Heart right ventricle (tissue), 16 donors: ENCODE results near the gene CX3CL1. TPM values are rescaled to one million over a fixed set of nuclear protein-coding genes. Genes with fewer than 3 reads are reported as not detected.
A peak's percentile ranks its signal among the peaks of the same experiment; 100 is the strongest.

ENCODE experiments used
- ATAC-seq, 8 donors: fragments of 200-7000 bp; cut with Tn5 transposase; one replicate each; pipeline ENCODE4 v1.9.1; 2020; ENCODE audit warnings: mild to moderate bottlenecking in 8 of 8, moderate library complexity in 8 of 8, moderate number of reproducible peaks in 1 of 8
- DNase-seq, 2 donors: peaks; one replicate each; pipeline ENCODE4 v3.0.0-alpha.2; 2020
- H3K27ac ChIP-seq, 10 donors: fragments of 200-600 bp; sonication (generic) in 2 of 10; one replicate each; pipeline versions ENCODE4 v1.5.0 to v1.8.0; 2020 to 2022; ENCODE audit warnings: mild to moderate bottlenecking in 3 of 10
- H3K27me3 ChIP-seq, 7 donors: fragments of 200-600 bp; one replicate each; pipeline ENCODE4 v1.8.0; 2021 to 2022; ENCODE audit warnings: mild to moderate bottlenecking in 2 of 7
- H3K36me3 ChIP-seq, 9 donors: fragments of 200-600 bp; sonication (generic) in 1 of 9; one replicate each; pipeline versions ENCODE4 v1.5.0 to v1.8.0; 2020 to 2022; ENCODE audit warnings: mild to moderate bottlenecking in 2 of 9
- H3K4me1 ChIP-seq, 9 donors: fragments of 200-600 bp; sonication (generic) in 1 of 9; one replicate each; pipeline versions ENCODE4 v1.5.0 to v1.8.0; 2020 to 2022; ENCODE audit warnings: mild to moderate bottlenecking in 4 of 9
- H3K4me3 ChIP-seq, 10 donors: fragments of 200-600 bp; sonication (generic) in 2 of 10; one replicate each; pipeline versions ENCODE4 v1.5.0 to v1.8.0; 2020 to 2022; ENCODE audit warnings: mild to moderate bottlenecking in 7 of 10, moderate library complexity in 2 of 10
- H3K9me3 ChIP-seq, 11 donors: fragments of 200-600 bp in 10 of 11; sonication (generic) in 2 of 11; one replicate each; pipeline versions ENCODE4 v1.5.0 to v1.8.0; 2013 to 2022; ENCODE audit warnings: mild to moderate bottlenecking in 2 of 11, control low read depth in 1 of 11, moderate library complexity in 1 of 11
- CTCF ChIP-seq, 9 donors: fragments of 200-600 bp; sonication (generic) in 2 of 9; IDR thresholded peaks; one replicate each; pipeline versions ENCODE4 v1.5.0 to v1.8.0; 2021 to 2022; ENCODE audit warnings: antibody characterized with exemption in 9 of 9, mild to moderate bottlenecking in 5 of 9, moderate library complexity in 1 of 9
- WGBS, 2 donors: extraction: QIAGEN DNeasy Blood & Tissue Kit; methylation state at CpG; one replicate each; pipeline ENCODE4 v1.1.7; 2013; ENCODE audit warnings: inconsistent platforms in 1 of 2; 5-methylcytosine and 5-hydroxymethylcytosine counted together
- intact Hi-C, 10 donors: fragments of 100-400 bp; cut with DNase I; formaldehyde crosslinking; loops; one replicate each; pipeline versions ENCODE4 v1.11.1 to v1.14.2; 2022
- polyA plus RNA-seq, 2 donors: library from polyadenylated mRNA; stranded (reverse); fragments of 200-250 nt; gene quantifications; one replicate each; pipeline ENCODE4 v1.2.3, GENCODE V29; 2013
- total RNA-seq, 10 donors: library from RNA; stranded (reverse); fragmentation: NEBNext Ultra II Directional in 3 of 10; extraction: Animal tissue kit (Norgen Biotek cat#: 25700) in 3 of 10; gene quantifications; one replicate each; pipeline versions ENCODE4 v1.2.1 to v1.2.4, GENCODE V29; 2021 to 2023
- donor health status: Arrhythmogenic right ventricular cardiomyopathy.
- donor health status: ischemic (EF 13 %, LVEDD 7.1; RV severe dilation, severe dysfunction).
- donor health status: healthy with polysubstance abuse.
- donor health status: DM: no; HTN: yes; CAD: no.
- donor health status: DM: no; HTN: no; CAD: no.
- donor health status: ischemic (EF 25% LVEDD 6.9; RV normal size, moderate dysfunction).
- donor health status: ischemic (EF 25% LVEDD 5.7; RV mildly dilated, moderate dysfunction).
- donor health status: healthy.
- donor health status: DM: yes; HTN: yes; CAD: no.
- donor health status: Ischemic cardiomyopathy.
- donor health status: ischemic (EF 35%, LVEDD 5.7; RV mildly dilated, moderate dysfunction).
- donor health status: nonischemic (EF 11% LVEDD 7.7; RV severe dilation, severe dysfunction).
- donor health status: DM: yes; HTN: yes; CAD: no.
- donor health status: PGD.
- donor health status: ischemic (EF 29% LVEDD 5.4; RV normal size, mild dysfunction).
- donor health status: nonischemic (EF 23%, LVEDD 6.1; RV moderate dilation, normal function).

The CX3CL1 gene
- total and polyA plus RNA-seq, 12 donors: 7.8 to 46.3 (median 15.5) TPM

- Histone ChIP-seq H3K9me3 (peaks cover 0 to 6% (median 0%) of the 10 kb centered on the region in 11 donors), H3K27me3 (no peaks in the 10 kb centered on the region), H3K4me1 (peaks cover 0 to 43% (median 33%) of the 10 kb centered on the region in 9 donors), H3K36me3 (no peaks in the 10 kb centered on the region), H3K4me3 (no peak overlapping the region), H3K27ac (peak overlapping the region in 1 of 10 donors; percentile 60)
- intact Hi-C loops: no loop called here
- no peak for TF ChIP-seq CTCF (IDR thresholded peaks at IDR 0.05)
- 74 to 76% methylated on average over 5 of the region's 5 CpGs for WGBS, 2 donors
- DNase-seq: no peak
- no peak for ATAC-seq
Measured at GRCh38 chr16:57391708-57392107, 19.4 kb downstream of the CX3CL1 start.

- peaks cover 0 to 33% (median 24%) of the 10 kb centered on the region in 9 donors for H3K4me1 ChIP-seq
- no peak for ATAC-seq
- H3K27me3 ChIP-seq: no peaks in the 10 kb centered on the region
- H3K27ac ChIP-seq: no peak overlapping the region
- 31 to 93% methylated on average over 1 of the region's 1 CpG for WGBS, 2 donors
- no peak for TF ChIP-seq CTCF (IDR thresholded peaks at IDR 0.05)
- no peak overlapping the region for H3K4me3 ChIP-seq
- no peaks in the 10 kb centered on the region for H3K36me3 ChIP-seq
- no peak for DNase-seq
- peaks cover 0 to 6% (median 0%) of the 10 kb centered on the region in 11 donors for H3K9me3 ChIP-seq
- intact Hi-C loops: no loop called here
Measured at GRCh38 chr16:57392694-57393093, 20.4 kb downstream of the CX3CL1 start.

- no peaks in the 10 kb centered on the region for H3K36me3 ChIP-seq
- 46 to 59% methylated on average over 7 of the region's 7 CpGs for WGBS, 2 donors
- H3K27me3 ChIP-seq: no peaks in the 10 kb centered on the region
- no peak overlapping the region for H3K4me3 ChIP-seq
- peak overlapping the region in 1 of 10 donors; percentile 22 for H3K27ac ChIP-seq
- intact Hi-C loops: no loop called here
- peaks cover 0 to 6% (median 0%) of the 10 kb centered on the region in 11 donors for H3K9me3 ChIP-seq
- peaks cover 0 to 21% (median 16%) of the 10 kb centered on the region in 9 donors for H3K4me1 ChIP-seq
- ATAC-seq (peak in 7 of 8 donors; percentile 44 to 84 (median 73)), DNase-seq (no peak)
- no peak for TF ChIP-seq CTCF (IDR thresholded peaks at IDR 0.05)
Measured at GRCh38 chr16:57394444-57394843, 22.2 kb downstream of the CX3CL1 start.

GRCh38 chr16:57395026-57395425 is 22.7 kb downstream of the CX3CL1 start:
- intact Hi-C loops: no loop called here
- WGBS, 2 donors: 89 to 92% methylated on average over 5 of the region's 5 CpGs

More at GRCh38 chr16:57395026-57395425, 22.7 kb downstream of the CX3CL1 start:
- Histone ChIP-seq H3K36me3 (no peaks in the 10 kb centered on the region), H3K4me1 (peaks cover 0 to 21% (median 16%) of the 10 kb centered on the region in 9 donors), H3K27me3 (no peaks in the 10 kb centered on the region), H3K9me3 (peaks cover 0 to 6% (median 0%) of the 10 kb centered on the region in 11 donors), H3K27ac (peak overlapping the region in 1 of 10 donors; percentile 22), H3K4me3 (no peak overlapping the region)
- no peak for ATAC-seq
- no peak for DNase-seq
- no peak for TF ChIP-seq CTCF (IDR thresholded peaks at IDR 0.05)
